ENCODE data around the gene SPATA6. TPM values are rescaled to one million over a fixed set of nuclear protein-coding genes. Genes with fewer than 3 reads are reported as not detected.
"Not testable (repeated sequence)": the region's sequence is repeated elsewhere in the genome, so short reads cannot be mapped to it uniquely, and the experiment has no call there.

The SPATA6 gene
- total and polyA plus RNA-seq, 2 donors, result 10.4 to 63.2 TPM

DNA sequence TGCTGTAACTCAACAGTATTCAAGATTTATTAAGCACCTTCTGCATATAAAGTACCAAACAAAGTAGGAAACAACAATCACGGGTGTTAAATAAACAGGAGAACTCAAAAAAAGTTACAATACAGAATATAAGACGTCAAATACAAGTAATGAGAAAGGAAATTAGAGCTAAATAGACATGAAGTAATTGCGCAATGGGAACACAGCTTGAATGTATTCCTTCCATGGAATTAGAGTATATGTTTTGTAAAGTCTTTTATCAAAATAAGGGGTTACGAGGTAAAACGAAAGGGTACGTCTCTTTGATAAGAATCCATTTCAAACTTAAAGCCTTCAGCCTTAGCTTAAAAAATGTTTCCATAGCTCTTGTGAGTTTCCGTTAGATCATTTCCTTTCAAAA, 109.1 kb downstream of the SPATA6 start:
- Histone ChIP-seq H3K4me1 (ENCODE audit: insufficient read depth) (no peaks in the 10 kb centered on the region), H3K4me3 (ENCODE audit: low read depth, low read length) (no peak overlapping the region), H3K27ac (ENCODE audit: low read depth) (no peak overlapping the region), H3K36me3 (ENCODE audit: insufficient read depth) (no peaks in the 10 kb centered on the region)
- 75% methylated on average over 7 of the region's 7 CpGs for WGBS
- no peak for DNase-seq (ENCODE audit: extremely low spot score)

GRCh38 chr1:48356901-48357300, 115.1 kb downstream of the SPATA6 start:
- H3K4me3 ChIP-seq (ENCODE audit: low read depth, low read length), result no peak overlapping the region
- no peak for DNase-seq (ENCODE audit: extremely low spot score)
- no peaks in the 10 kb centered on the region for H3K36me3 ChIP-seq (ENCODE audit: insufficient read depth)
- no peaks in the 10 kb centered on the region for H3K4me1 ChIP-seq (ENCODE audit: insufficient read depth)
- no peak overlapping the region for H3K27ac ChIP-seq (ENCODE audit: low read depth)

GRCh38 chr1:48344373-48344772, 127.6 kb downstream of the SPATA6 start:
- Histone ChIP-seq H3K27ac (ENCODE audit: low read depth) (no peak overlapping the region), H3K36me3 (ENCODE audit: insufficient read depth) (peaks cover 2% of the 10 kb centered on the region), H3K4me3 (ENCODE audit: low read depth, low read length) (no peak overlapping the region), H3K4me1 (ENCODE audit: insufficient read depth) (no peaks in the 10 kb centered on the region)
- WGBS, result 95% methylated on average over 4 of the region's 4 CpGs
- no peak for DNase-seq (ENCODE audit: extremely low spot score)

DNA sequence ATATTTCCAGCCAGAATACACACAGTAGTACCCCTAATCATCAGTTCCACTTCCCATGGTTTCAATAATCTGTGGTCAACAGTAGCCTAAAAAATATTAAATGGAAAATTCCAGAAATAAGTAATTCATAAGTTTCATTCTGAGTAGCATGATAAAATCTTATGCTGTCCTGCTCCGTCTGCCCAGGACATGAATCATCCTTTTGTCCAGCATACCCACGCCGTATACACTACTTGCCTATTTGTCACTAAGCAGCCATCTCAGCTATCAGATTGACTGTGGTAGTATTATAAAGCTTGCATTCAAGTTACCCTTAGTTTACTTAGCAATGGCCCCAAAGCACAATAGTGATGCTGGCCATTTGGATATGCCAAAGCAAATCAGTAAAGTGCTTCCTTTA, 130.8 kb downstream of the SPATA6 start:
- no peak for DNase-seq (ENCODE audit: extremely low spot score)
- Histone ChIP-seq H3K36me3 (ENCODE audit: insufficient read depth) (peaks cover 2% of the 10 kb centered on the region), H3K4me3 (ENCODE audit: low read depth, low read length) (no peak overlapping the region), H3K27ac (ENCODE audit: low read depth) (no peak overlapping the region), H3K4me1 (ENCODE audit: insufficient read depth) (no peaks in the 10 kb centered on the region)
- 82% methylated on average over 3 of the region's 3 CpGs for whole genome bisulfite sequencing

DNA sequence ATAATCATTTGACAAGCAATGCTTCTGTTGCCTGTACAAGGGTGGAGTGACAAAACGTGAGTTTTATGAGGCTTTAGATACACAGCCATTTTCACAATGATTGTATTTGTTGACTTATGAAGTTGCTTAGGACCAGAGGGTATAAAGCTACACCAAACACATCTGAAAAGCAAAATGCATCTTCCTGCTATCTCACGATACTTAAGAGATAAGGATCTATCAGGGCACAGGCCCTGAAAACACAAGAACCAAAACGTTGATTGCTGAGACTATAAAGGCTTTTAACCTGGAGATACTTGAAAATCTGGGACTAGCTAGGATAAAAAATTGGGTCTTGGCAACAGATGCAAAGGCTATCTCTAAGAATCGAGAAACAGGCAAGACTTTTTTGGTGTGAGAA, 133.7 kb downstream of the SPATA6 start:
- Histone ChIP-seq H3K4me1 (ENCODE audit: insufficient read depth) (no peaks in the 10 kb centered on the region), H3K36me3 (ENCODE audit: insufficient read depth) (no peaks in the 10 kb centered on the region), H3K4me3 (ENCODE audit: low read depth, low read length) (no peak overlapping the region), H3K27ac (ENCODE audit: low read depth) (no peak overlapping the region)
- 60% methylated on average over 4 of the region's 4 CpGs for WGBS
- no peak for DNase-seq (ENCODE audit: extremely low spot score)

GRCh38 chr1:48333316-48333715, 138.7 kb downstream of the SPATA6 start:
- no peak overlapping the region for H3K4me3 ChIP-seq (ENCODE audit: low read depth, low read length)
- no peak overlapping the region for H3K27ac ChIP-seq (ENCODE audit: low read depth)
- peaks cover 2% of the 10 kb centered on the region for H3K36me3 ChIP-seq (ENCODE audit: insufficient read depth)
- WGBS, result 48% methylated on average over 2 of the region's 2 CpGs
- H3K4me1 ChIP-seq (ENCODE audit: insufficient read depth), result no peaks in the 10 kb centered on the region
- no peak for DNase-seq (ENCODE audit: extremely low spot score)

DNA sequence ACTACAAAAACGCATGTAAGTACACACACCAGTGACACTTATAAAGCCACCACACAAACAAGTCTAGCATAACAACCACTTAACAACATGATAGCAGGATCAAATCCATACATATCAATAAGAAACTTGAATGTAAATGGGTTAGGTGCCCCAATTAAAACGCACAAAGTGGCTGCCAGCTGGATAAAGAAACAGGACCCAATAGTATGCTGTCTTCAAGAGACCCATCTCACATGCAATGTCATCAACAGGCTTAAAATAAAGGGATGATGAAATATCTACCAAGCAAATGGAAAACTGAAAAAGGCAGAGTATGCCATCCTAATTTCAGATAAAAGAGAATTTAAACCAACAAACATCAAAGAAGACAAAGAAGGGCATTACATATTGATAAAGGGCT, 139.9 kb downstream of the SPATA6 start:
- WGBS, result 94% methylated on average over 2 of the region's 2 CpGs
- H3K4me3 ChIP-seq (ENCODE audit: low read depth, low read length), result no peak overlapping the region
- H3K4me1 ChIP-seq (ENCODE audit: insufficient read depth), result no peaks in the 10 kb centered on the region
- DNase-seq (ENCODE audit: extremely low spot score), result no peak
- H3K36me3 ChIP-seq (ENCODE audit: insufficient read depth), result peaks cover 2% of the 10 kb centered on the region
- H3K27ac ChIP-seq (ENCODE audit: low read depth), result no peak overlapping the region

GRCh38 chr1:48329905-48330304, 142.1 kb downstream of the SPATA6 start:
- Histone ChIP-seq H3K27ac (ENCODE audit: low read depth) (no peak overlapping the region), H3K4me1 (ENCODE audit: insufficient read depth) (no peaks in the 10 kb centered on the region), H3K36me3 (ENCODE audit: insufficient read depth) (peaks cover 7% of the 10 kb centered on the region), H3K4me3 (ENCODE audit: low read depth, low read length) (no peak overlapping the region)
- no peak for DNase-seq (ENCODE audit: extremely low spot score)
- 77% methylated on average over 2 of the region's 2 CpGs for WGBS

DNA sequence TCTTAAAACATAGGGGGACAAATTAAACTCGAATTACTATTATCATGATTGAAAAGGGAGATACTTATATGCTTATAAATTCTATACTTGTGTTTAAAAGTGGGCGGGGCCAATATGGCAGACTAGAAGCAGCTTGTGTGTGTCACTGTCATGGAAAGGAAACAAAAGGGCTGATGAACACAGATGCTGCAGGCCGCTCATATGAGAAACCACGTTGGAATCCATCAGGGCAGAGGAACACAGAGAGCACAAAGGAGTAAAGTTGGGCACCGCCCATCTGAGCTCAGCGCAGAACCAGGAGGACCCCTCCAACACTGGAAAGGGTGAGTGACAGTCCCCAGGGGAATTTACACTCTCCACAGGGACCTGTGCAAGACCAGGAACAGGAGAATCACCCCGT, 142.5 kb downstream of the SPATA6 start:
- Histone ChIP-seq H3K27ac (ENCODE audit: low read depth) (no peak overlapping the region), H3K4me3 (ENCODE audit: low read depth, low read length) (no peak overlapping the region), H3K4me1 (ENCODE audit: insufficient read depth) (no peaks in the 10 kb centered on the region), H3K36me3 (ENCODE audit: insufficient read depth) (peaks cover 7% of the 10 kb centered on the region)
- WGBS, result 51% methylated on average over 7 of the region's 7 CpGs
- DNase-seq (ENCODE audit: extremely low spot score), result no peak

DNA sequence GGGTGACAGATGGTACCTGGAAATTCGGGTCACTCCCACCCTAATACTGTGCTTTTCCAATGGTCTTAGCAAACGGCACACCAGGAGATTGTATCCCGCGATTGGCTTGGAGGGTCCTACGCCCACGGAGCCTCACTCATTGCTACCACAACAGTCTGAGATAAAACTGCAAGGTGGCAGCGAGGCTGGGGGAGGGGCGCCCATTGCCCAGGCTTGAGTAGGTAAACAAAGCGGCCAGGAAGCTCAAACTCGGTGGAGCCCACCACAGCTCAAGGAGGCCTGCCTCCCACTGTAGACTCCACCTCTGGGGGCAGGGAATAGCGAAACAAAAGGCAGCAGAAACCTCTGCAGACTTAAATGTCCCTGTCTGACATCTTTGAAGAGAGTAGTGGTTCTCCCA, 160.2 kb downstream of the SPATA6 start:
- 96% methylated on average over 11 of the region's 11 CpGs for WGBS

DNA sequence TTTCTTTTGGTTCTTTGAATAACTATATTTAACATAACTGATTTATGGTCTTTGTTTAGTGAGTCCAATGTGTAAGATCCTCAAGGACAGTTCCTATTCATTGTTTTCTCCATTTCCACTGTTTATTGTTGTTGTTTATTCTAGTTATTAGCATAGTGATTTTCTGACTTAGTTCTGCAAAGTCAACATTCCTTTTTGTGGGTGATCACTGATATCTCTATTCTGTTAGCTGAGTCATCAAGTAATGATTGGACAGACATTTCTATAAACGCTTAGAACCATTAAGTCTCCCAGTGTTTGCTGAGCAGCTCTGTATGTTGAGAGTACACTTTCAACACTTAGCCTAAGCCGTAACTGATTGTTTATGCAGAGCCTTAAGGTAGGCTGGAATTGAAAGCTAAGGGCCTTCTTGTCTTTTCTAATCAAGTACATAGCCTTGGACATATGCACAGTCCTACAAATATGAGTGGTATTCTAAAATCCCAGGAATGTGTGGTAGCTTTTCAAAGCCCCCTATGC, 162.4 kb downstream of the SPATA6 start:
- no peaks in the 10 kb centered on the region for H3K4me1 ChIP-seq (ENCODE audit: insufficient read depth)
- no peak overlapping the region for H3K4me3 ChIP-seq (ENCODE audit: low read depth, low read length)
- no peak overlapping the region for H3K27ac ChIP-seq (ENCODE audit: low read depth)
- DNase-seq (ENCODE audit: extremely low spot score), result no peak
- 58% methylated on average over 2 of the region's 2 CpGs for WGBS
- H3K36me3 ChIP-seq (ENCODE audit: insufficient read depth), result peaks cover 1% of the 10 kb centered on the region

More for the DNA sequence above, 160.2 kb downstream of the SPATA6 start:
- H3K36me3 ChIP-seq (ENCODE audit: insufficient read depth); H3K4me3 ChIP-seq (ENCODE audit: low read depth, low read length); H3K4me1 ChIP-seq (ENCODE audit: insufficient read depth); H3K27ac ChIP-seq (ENCODE audit: low read depth); DNase-seq (ENCODE audit: extremely low spot score): not testable (repeated sequence)

- Histone ChIP-seq H3K36me3 (ENCODE audit: insufficient read depth) (peaks cover 1% of the 10 kb centered on the region), H3K4me1 (ENCODE audit: insufficient read depth) (no peaks in the 10 kb centered on the region), H3K4me3 (ENCODE audit: low read depth, low read length) (no peak overlapping the region), H3K27ac (ENCODE audit: low read depth) (no peak overlapping the region)
- DNase-seq (ENCODE audit: extremely low spot score), result no peak
These were observed 169.4 kb downstream of the SPATA6 start for GRCh38 chr1:48302652-48303051.

GRCh38 chr1:48294656-48295055, 177.3 kb downstream of the SPATA6 start:
- Histone ChIP-seq H3K36me3 (ENCODE audit: insufficient read depth) (no peaks in the 10 kb centered on the region), H3K27ac (ENCODE audit: low read depth) (no peak overlapping the region), H3K4me3 (ENCODE audit: low read depth, low read length) (no peak overlapping the region), H3K4me1 (ENCODE audit: insufficient read depth) (no peaks in the 10 kb centered on the region)
- peak; percentile 3 for DNase-seq (ENCODE audit: extremely low spot score)
- 71% methylated on average over 1 of the region's 1 CpG for WGBS

GRCh38 chr1:48294094-48294493, 177.9 kb downstream of the SPATA6 start:
- not testable (repeated sequence) for H3K36me3 ChIP-seq (ENCODE audit: insufficient read depth); H3K4me1 ChIP-seq (ENCODE audit: insufficient read depth); H3K4me3 ChIP-seq (ENCODE audit: low read depth, low read length); DNase-seq (ENCODE audit: extremely low spot score); H3K27ac ChIP-seq (ENCODE audit: low read depth)
- WGBS, result 89% methylated on average over 6 of the region's 6 CpGs

GRCh38 chr1:48292706-48293105, 179.3 kb downstream of the SPATA6 start:
- 94% methylated on average over 5 of the region's 5 CpGs for WGBS
- DNase-seq (ENCODE audit: extremely low spot score), result no peak
- H3K27ac ChIP-seq (ENCODE audit: low read depth), result no peak overlapping the region
- no peaks in the 10 kb centered on the region for H3K36me3 ChIP-seq (ENCODE audit: insufficient read depth)
- H3K4me3 ChIP-seq (ENCODE audit: low read depth, low read length), result no peak overlapping the region
- H3K4me1 ChIP-seq (ENCODE audit: insufficient read depth), result no peaks in the 10 kb centered on the region

Measured in urinary bladder (tissue), 4 donors.